ENCODE results near the gene LRRC8D.

LRRC8D gene

DNA sequence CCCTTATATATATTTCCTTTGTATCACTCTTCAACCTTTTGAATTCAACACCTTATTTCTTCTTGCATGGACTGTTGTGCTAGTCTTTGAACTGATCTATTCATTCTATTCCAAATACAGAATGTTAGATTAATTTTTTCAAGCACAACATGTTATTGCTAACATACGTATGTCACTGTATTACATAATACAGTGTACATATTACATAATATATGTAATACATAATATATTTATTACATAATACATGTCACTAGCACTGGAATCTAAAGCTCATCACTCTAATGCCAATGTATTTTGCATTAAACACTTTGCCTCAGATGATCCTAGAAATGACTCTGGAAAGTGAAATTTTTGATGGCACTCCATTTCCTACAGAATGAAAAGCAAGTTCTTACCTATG is 59.8 kb downstream of the LRRC8D start:
- H3K4me3 ChIP-seq (ENCODE audit: low read depth, low read length), result no peak overlapping the region
- TF ChIP-seq, protein P1, sequence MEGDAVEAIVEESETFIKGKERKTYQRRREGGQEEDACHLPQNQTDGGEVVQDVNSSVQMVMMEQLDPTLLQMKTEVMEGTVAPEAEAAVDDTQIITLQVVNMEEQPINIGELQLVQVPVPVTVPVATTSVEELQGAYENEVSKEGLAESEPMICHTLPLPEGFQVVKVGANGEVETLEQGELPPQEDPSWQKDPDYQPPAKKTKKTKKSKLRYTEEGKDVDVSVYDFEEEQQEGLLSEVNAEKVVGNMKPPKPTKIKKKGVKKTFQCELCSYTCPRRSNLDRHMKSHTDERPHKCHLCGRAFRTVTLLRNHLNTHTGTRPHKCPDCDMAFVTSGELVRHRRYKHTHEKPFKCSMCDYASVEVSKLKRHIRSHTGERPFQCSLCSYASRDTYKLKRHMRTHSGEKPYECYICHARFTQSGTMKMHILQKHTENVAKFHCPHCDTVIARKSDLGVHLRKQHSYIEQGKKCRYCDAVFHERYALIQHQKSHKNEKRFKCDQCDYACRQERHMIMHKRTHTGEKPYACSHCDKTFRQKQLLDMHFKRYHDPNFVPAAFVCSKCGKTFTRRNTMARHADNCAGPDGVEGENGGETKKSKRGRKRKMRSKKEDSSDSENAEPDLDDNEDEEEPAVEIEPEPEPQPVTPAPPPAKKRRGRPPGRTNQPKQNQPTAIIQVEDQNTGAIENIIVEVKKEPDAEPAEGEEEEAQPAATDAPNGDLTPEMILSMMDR (IDR thresholded peaks at IDR 0.05; ENCODE audit: borderline replicate concordance, insufficient read depth, low read depth, low read length), result no peak

DNA sequence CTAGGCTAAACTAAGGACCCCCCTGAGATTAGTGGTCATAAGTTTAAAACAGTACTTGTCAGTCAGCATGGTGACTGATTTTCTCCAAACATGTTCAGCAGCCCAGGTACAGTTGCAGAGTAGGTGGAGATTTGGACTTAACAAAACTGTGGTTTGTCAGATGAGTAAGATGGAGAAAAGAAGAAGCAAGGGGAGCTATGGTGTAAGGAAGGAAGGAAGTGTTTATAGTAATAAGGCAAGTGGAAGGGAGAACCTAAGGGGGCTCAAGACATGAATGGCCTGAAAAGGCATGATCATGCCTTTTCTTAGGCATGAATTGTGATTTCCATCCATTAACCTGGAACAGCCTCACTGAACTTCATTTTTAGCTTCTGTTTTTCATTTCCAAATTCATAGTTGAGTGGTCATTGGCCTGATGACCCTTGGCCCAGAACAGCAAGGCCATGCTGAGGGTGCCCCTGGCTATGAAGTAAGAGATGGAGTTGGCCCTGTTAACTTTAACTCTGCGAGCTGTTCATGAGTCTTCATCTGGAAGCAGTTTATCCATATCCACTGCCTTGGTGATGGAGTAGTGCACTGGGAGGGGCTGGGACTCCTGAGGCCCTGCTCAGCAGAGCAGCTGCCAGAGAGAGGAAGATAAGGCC is 60.7 kb downstream of the LRRC8D start:
- H3K4me3 ChIP-seq (ENCODE audit: low read depth, low read length), result no peak overlapping the region
- TF ChIP-seq, protein P1 (IDR thresholded peaks at IDR 0.05; ENCODE audit: borderline replicate concordance, insufficient read depth, low read depth, low read length), result no peak

DNA sequence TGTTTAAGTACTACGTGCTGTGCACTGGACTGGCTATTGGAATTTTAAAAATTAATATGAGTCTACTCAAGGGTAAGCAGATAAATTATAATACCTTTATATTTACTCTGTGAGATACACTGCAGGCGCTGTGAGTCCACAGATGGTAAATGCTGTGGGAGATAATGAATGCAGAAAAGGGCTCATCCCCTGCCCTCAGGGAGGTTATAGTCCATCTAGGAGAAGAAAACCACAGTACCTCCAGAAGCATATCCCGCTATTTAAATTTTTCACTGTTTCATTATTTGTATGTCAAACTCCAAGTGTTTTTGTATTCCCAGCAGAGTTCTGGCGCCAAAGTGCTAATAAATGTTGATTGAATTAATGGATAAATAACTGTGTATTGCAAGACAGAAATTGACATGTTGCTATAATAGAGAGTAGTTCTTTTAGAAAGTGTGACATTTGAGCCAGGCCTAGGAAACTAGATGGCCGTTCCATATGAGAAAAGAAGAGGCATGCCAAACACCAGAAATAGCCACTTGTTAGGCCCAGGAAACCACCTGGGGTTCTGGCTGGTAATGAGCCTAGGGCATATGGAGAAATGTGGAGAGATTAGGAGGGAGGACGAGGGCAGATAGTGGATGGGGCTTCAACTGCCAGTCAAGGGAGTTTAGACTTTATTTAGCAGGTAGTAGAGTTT is 61.7 kb downstream of the LRRC8D start:
- TF ChIP-seq, protein P1 (IDR thresholded peaks at IDR 0.05; ENCODE audit: borderline replicate concordance, insufficient read depth, low read depth, low read length), result no peak
- no peak overlapping the region for H3K4me3 ChIP-seq (ENCODE audit: low read depth, low read length)

DNA sequence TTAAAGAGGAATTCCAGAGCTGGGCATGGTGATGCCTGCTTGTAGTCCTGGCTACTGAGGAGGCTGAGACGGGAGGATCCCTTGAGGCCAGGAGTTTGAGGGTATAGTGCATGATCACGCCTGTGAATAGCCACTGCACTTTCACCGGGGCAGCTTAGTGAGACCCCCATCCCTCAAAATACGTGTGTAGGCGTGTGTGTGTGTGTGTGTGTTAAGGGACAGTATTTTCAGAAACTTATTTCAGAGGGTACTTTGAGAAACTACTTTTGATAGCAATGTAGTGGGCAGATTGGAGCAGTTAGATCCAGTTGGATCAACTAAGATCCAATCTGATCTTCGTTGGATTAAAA is 62.2 kb downstream of the LRRC8D start:
- no peak overlapping the region for H3K4me3 ChIP-seq (ENCODE audit: low read depth, low read length)
- TF ChIP-seq, protein P1 (IDR thresholded peaks at IDR 0.05; ENCODE audit: borderline replicate concordance, insufficient read depth, low read depth, low read length), result no peak

DNA sequence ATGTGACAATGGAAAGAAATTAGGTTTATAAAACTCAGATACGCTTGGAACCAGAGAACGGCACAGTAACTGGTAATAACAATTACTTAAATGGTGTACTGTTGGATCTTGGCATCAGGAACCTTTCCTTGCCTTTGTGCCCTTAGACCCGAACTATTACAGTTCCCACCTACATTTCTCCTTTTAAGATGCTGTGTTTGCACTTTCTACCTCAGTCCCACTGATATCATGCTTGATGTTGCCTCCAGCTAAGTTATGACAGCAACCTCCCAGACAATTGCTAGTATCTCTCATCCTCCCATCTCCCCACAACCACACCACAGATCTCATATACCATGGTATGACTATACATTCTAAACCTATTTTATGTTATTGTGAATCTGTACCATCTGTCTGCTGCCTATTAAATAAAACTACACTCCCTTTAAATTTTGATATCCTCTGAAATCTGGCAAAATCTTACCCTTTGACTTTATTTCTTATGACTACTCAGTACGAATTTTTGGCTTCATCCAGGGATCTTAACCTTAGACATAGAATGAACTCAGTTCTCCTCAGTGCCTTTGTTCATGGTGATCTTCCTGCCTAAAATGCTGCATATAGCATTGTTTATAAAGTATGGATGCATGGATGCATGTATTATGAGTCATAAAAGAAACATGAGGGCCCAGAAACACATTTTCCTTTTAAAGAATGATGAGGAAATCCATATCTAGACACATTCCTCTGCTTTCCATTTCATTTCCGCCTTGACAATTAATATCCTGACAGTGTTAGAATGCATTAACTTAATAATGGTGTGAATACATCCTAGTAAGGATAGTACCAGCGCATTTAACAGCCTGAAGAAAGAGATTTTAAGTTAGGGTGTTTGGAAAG is 64.1 kb downstream of the LRRC8D start:
- TF ChIP-seq, protein P1 (IDR thresholded peaks at IDR 0.05; ENCODE audit: borderline replicate concordance, insufficient read depth, low read depth, low read length), result no peak
- H3K4me3 ChIP-seq (ENCODE audit: low read depth, low read length), result no peak overlapping the region

DNA sequence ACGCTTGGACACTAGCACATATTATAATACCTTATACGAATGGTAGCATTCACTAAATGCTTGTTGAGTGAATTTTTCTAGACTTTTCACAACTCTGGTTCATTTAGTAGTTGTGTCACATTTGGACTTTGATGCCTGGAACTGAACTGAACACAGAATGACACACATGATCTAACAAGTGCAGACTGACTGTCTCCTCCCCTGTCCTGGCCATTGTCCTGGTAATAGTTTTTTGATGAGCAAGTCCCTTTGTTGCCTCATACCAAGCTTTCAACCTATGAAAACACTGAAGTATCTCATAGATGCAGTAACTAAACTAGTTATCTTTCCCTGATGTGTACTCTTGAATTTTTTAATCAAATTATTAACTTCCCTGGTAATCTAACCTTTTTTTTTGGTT is 66.4 kb downstream of the LRRC8D start:
- H3K4me3 ChIP-seq (ENCODE audit: low read depth, low read length), result no peak overlapping the region
- TF ChIP-seq, protein P1 (IDR thresholded peaks at IDR 0.05; ENCODE audit: borderline replicate concordance, insufficient read depth, low read depth, low read length), result no peak

Measured in GM12875 (cell line).